SK-N-SH treated with all-trans-retinoic acid at 6 μM for 48 hours (cell line): ENCODE measurements around the gene PHYKPL.

Experiments
- ARNTL ChIP-seq: fragments of 450-650 bp; formaldehyde crosslinking; IDR thresholded peaks from 2 replicates; pipeline ENCODE4 v1.5.0; 2020; ENCODE audit warnings: low read depth, mild to moderate bottlenecking, moderate library complexity, borderline replicate concordance
- CSDC2 ChIP-seq: fragments of 250-450 bp; sonication (Bioruptor Pico); IDR thresholded peaks from 2 replicates; pipeline ENCODE4 v1.5.0; 2020; ENCODE audit warnings: mild to moderate bottlenecking, moderate library complexity
- PPARA ChIP-seq: fragments of 250-450 bp; sonication (Bioruptor Pico); IDR thresholded peaks from 2 replicates; pipeline ENCODE4 v1.5.0; 2020; ENCODE audit warnings: mild to moderate bottlenecking, borderline replicate concordance
- TOX ChIP-seq: fragments of 250-450 bp; sonication (Bioruptor Pico); IDR thresholded peaks from 2 replicates; pipeline ENCODE4 v1.8.0; 2021; ENCODE audit warnings: mild to moderate bottlenecking, moderate library complexity, borderline replicate concordance
- ZFP3 ChIP-seq: fragments of 250-450 bp; sonication (Bioruptor Pico); IDR thresholded peaks from 2 replicates; pipeline ENCODE4 v1.5.0; 2020; ENCODE audit warnings: mild to moderate bottlenecking, moderate library complexity

DNA sequence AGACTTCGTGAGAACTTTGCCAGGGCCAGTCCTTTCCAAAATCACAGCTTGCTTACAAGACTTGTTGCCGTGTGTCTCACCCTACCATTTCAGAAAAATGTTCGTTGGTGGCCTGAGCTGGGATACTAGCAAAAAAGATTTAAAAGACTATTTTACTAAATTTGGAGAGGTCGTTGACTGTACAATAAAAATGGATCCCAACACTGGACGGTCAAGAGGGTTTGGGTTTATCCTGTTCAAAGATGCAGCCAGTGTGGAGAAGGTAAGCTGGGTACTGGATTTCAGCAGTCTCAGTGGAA lies 26.9 kb downstream of the PHYKPL start:
- TF ChIP-seq TOX (CRISPR knock-in tag) (no peak), ARNTL (CRISPR knock-in tag) (no peak), CSDC2 (no peak), ZFP3 (CRISPR knock-in tag) (no peak), PPARA (CRISPR knock-in tag) (no peak)
